Measurements from ENCODE around the gene HNRNPLL.
A peak's percentile ranks its signal among the peaks of the same experiment; 100 is the strongest.

Gene HNRNPLL

DNA sequence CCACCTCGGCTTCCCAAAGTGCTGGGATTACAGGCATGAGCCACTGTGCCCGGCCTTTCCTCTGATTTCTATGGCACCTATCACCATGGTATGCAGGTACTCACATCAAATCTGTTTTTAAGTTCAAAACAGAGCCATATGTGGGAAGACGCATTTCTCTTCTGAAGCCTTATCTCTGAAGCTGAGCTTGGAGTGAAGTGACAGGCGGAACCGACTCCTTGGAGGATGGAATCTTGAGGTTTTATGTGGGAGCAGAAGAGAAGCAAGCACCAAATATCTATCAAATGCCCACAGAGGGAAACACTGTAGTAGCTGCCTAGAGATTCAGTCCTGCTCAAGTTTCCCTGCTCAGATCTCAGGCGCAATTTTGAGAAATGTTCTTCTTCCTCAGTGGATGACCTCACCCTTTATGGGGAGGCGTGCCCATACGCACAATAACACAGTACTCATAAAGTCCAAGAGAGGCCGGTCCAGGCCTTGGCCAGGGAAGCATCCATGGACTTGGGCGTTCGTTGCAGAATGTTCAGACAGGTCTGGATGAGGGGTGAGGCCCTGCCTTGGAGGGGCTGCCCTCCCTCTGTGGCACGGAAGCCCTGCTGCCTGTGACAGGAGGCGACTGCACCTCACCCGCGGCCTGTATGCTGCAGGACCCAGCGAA is 67.9 kb downstream of the HNRNPLL start:
- ChIA-PET POLR2A (interaction anchor here (0.6 kb wide), 1 partner anchor 209 kb away, joined by 3 read pairs; no protein-coding TSS in a partner anchor), CTCF (interaction anchor here (0.5 to 2.3 kb wide), 14 partner anchors 14 to 734 kb away, joined by 3 to 14 read pairs (median 4); no protein-coding TSS in a partner anchor)
- Histone ChIP-seq H3K4me3 (ENCODE audit: low read depth, low read length) (no peak overlapping the region), H3K9me3 (ENCODE audit: control insufficient read depth, insufficient read depth, low read depth, low read length) (no peaks in the 10 kb centered on the region), H3K27ac (ENCODE audit: extremely low read depth, low read depth, low read length) (no peak overlapping the region), H3K36me3 (ENCODE audit: control insufficient read depth in 2 of 2, insufficient read depth in 1 of 2, low read length in 2 of 2) (no peaks in the 10 kb centered on the region), H3K4me1 (ENCODE audit: control insufficient read depth, insufficient read depth, low read length) (no peaks in the 10 kb centered on the region; the same call in 1 of the 2 replicates)
- TF ChIP-seq ZNF19 (tag by site-specific recombination; IDR thresholded peaks at IDR 0.05; ENCODE audit: low read depth) (no peak), ZNF792 (tag by site-specific recombination; IDR thresholded peaks at IDR 0.05) (no peak), AEBP2 (tag by site-specific recombination; IDR thresholded peaks at IDR 0.05; ENCODE audit: borderline replicate concordance) (no peak), GLIS1 (tag by site-specific recombination; IDR thresholded peaks at IDR 0.05) (no peak), ZNF18 (tag by site-specific recombination; IDR thresholded peaks at IDR 0.05) (no peak), ZNF707 (tag by site-specific recombination; IDR thresholded peaks at IDR 0.05) (no peak), ZNF138 (tag by site-specific recombination; IDR thresholded peaks at IDR 0.05; ENCODE audit: borderline replicate concordance) (no peak), WT1 (tag by site-specific recombination; IDR thresholded peaks at IDR 0.05) (no peak), ZBTB26 (tag by site-specific recombination; optimal IDR thresholded peaks at IDR 0.05) (no peak), ZNF555 (tag by site-specific recombination; conservative IDR thresholded peaks at IDR 0.05) (no peak), ZBTB20 (tag by site-specific recombination; IDR thresholded peaks at IDR 0.05) (no peak), OSR2 (tag by site-specific recombination; IDR thresholded peaks at IDR 0.05) (no peak), TSHZ1 (tag by site-specific recombination; IDR thresholded peaks at IDR 0.05; ENCODE audit: borderline replicate concordance) (no peak), ZNF140 (tag by site-specific recombination; IDR thresholded peaks at IDR 0.05) (no peak), RBAK (tag by site-specific recombination; IDR thresholded peaks at IDR 0.05) (no peak), KLF7 (tag by site-specific recombination; IDR thresholded peaks at IDR 0.05; ENCODE audit: borderline replicate concordance) (no peak), SP7 (tag by site-specific recombination; IDR thresholded peaks at IDR 0.05) (0 out of 2 replicates have a peak, but pooled peaks have one; percentile 34), ZNF24 (tag by site-specific recombination; IDR thresholded peaks at IDR 0.05) (no peak), KLF1 (tag by site-specific recombination; IDR thresholded peaks at IDR 0.05) (peak; percentile 25; the same call in 1 of the 2 replicates), PRDM10 (tag by site-specific recombination; IDR thresholded peaks at IDR 0.05) (no peak), KLF8 (tag by site-specific recombination; IDR thresholded peaks at IDR 0.05) (no peak), FEZF1 (tag by site-specific recombination; IDR thresholded peaks at IDR 0.05) (no peak), SCRT1 (tag by site-specific recombination; IDR thresholded peaks at IDR 0.05; ENCODE audit: borderline replicate concordance) (no peak)
- TF ChIP-seq, protein P1, sequence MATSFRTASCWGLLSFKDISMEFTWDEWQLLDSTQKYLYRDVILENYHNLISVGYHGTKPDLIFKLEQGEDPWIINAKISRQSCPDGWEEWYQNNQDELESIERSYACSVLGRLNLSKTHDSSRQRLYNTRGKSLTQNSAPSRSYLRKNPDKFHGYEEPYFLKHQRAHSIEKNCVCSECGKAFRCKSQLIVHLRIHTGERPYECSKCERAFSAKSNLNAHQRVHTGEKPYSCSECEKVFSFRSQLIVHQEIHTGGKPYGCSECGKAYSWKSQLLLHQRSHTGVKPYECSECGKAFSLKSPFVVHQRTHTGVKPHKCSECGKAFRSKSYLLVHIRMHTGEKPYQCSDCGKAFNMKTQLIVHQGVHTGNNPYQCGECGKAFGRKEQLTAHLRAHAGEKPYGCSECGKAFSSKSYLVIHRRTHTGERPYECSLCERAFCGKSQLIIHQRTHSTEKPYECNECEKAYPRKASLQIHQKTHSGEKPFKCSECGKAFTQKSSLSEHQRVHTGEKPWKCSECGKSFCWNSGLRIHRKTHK (tag by site-specific recombination; IDR thresholded peaks at IDR 0.05) = no peak

All from HEK293 (cell line).